ENCODE measurements around the gene TEX12. TPM values are rescaled to one million over a fixed set of nuclear protein-coding genes. Genes with fewer than 3 reads are reported as not detected.

The TEX12 gene
- total and polyA plus RNA-seq, 2 of the 4 experiments (the other 2 are of a cell fraction): 0.12 TPM; not detected in 1

- H2BK120ac ChIP-seq (ENCODE audit: low read depth, low read length): no peak overlapping the region
- no peak overlapping the region for H3K4me2 ChIP-seq (ENCODE audit: low read depth, low read length)
- in situ Hi-C loops (cut with MboI; ENCODE audit: low sequenced_read_pairs): no loop called here
- H2BK15ac ChIP-seq (ENCODE audit: low read depth, low read length): no peak overlapping the region
- no peak overlapping the region for H3K9ac ChIP-seq (ENCODE audit: low read depth, low read length)
- peaks cover 4% of the 10 kb centered on the region; the same call in 1 of the 2 replicates for H3K4me1 ChIP-seq (ENCODE audit: control insufficient read depth, insufficient read depth, low read length)
- H3K18ac ChIP-seq (ENCODE audit: low read depth, low read length): no peak overlapping the region
- WGBS, 2 experiments (ENCODE audit: extremely low coverage in 2 of 2, insufficient read length in 1 of 2): no CpG with 5 or more reads among the region's 1 CpG
- H3K27ac ChIP-seq (ENCODE audit: insufficient read depth, low read length): no peak overlapping the region
- no peaks in the 10 kb centered on the region for H3K9me3 ChIP-seq (ENCODE audit: control insufficient read depth, insufficient read depth, low read length)
- no peak overlapping the region for H3K4me3 ChIP-seq (ENCODE audit: insufficient read depth, low read depth, low read length)
- intact Hi-C loops (cut with micrococcal nuclease): loop anchor here (5.0 kb wide), 1 partner anchor 36 kb away; no protein-coding TSS in a partner anchor
- H4K5ac ChIP-seq (ENCODE audit: low read depth, low read length): no peak overlapping the region
- H3K14ac ChIP-seq (replicated peaks; ENCODE audit: low read depth, low read length): no peak overlapping the region
- H2BK20ac ChIP-seq (ENCODE audit: low read depth, low read length): no peak overlapping the region
- dilution Hi-C loops (cut with HindIII; ENCODE audit: low sequenced_read_pairs, unreplicated experiment): no loop called here
- no peaks in the 10 kb centered on the region for H3K36me3 ChIP-seq (ENCODE audit: control insufficient read depth, insufficient read depth, low read length)
- ChIA-PET CTCF (interaction anchor here (0.9 to 1.4 kb wide), 3 partner anchors 13 to 79 kb away, joined by 3 to 13 read pairs (median 4); no protein-coding TSS in a partner anchor), POLR2A (ENCODE audit: unreplicated experiment) (no interaction called here)
- H3K4ac ChIP-seq (ENCODE audit: low read depth, low read length): no peak overlapping the region
- H3K79me1 ChIP-seq (ENCODE audit: low read depth in 1 of 2, low read length in 2 of 2): no peaks in the 10 kb centered on the region
- no peak for DNase-seq
- H3K27me3 ChIP-seq (ENCODE audit: control insufficient read depth, insufficient read depth, low read length): peaks cover 3% of the 10 kb centered on the region; the same call in 1 of the 2 replicates
- no peaks in the 10 kb centered on the region for H3K9me1 ChIP-seq (ENCODE audit: insufficient read depth, low read length)
- BruUV-seq (replicated peaks): no TSS peak
- no peak overlapping the region for H3K23ac ChIP-seq (ENCODE audit: low read depth, low read length)
- no peak overlapping the region for H4K91ac ChIP-seq (ENCODE audit: insufficient read depth, low read depth, low read length)
- H4K20me1 ChIP-seq (ENCODE audit: insufficient read depth, low read length): no peaks in the 10 kb centered on the region
- H3K56ac ChIP-seq (ENCODE audit: extremely low read depth, insufficient read depth, low read length): no peak overlapping the region
- no peak for ATAC-seq (ENCODE audit: low read depth)
- no peak overlapping the region for H2AFZ ChIP-seq (replicated peaks; ENCODE audit: low read length, poor library complexity)
- no peak overlapping the region for H2BK5ac ChIP-seq (ENCODE audit: low read depth, low read length, poor library complexity, severe bottlenecking)
- no peak overlapping the region for H4K8ac ChIP-seq (ENCODE audit: low read depth in 2 of 2, low read length in 2 of 2)
- H2AK5ac ChIP-seq (ENCODE audit: low read depth, low read length): no peak overlapping the region
- TF ChIP-seq MXI1 (IDR thresholded peaks at IDR 0.05; ENCODE audit: borderline replicate concordance, low read depth, low read length) (no peak), CHD1 (IDR thresholded peaks at IDR 0.05; ENCODE audit: low read depth, low read length) (no peak), POLR2A (IDR thresholded peaks at IDR 0.05; ENCODE audit: low read depth, low read length) (no peak), USF2 (IDR thresholded peaks at IDR 0.05; ENCODE audit: low read depth, low read length) (no peak), RFX5 (IDR thresholded peaks at IDR 0.05; ENCODE audit: low read depth, low read length) (no peak), CEBPB (IDR thresholded peaks at IDR 0.05; ENCODE audit: low read depth, low read length) (no peak), CTCF (conservative IDR thresholded peaks at IDR 0.05; ENCODE audit: low read depth, low read length) (no peak), MAZ (IDR thresholded peaks at IDR 0.05; ENCODE audit: borderline replicate concordance, low read depth, low read length) (no peak), BHLHE40 (IDR thresholded peaks at IDR 0.05; ENCODE audit: low read depth, low read length) (no peak), NFE2L2 (IDR thresholded peaks at IDR 0.05; ENCODE audit: low read depth, low read length) (no peak), RAD21 (IDR thresholded peaks at IDR 0.05; ENCODE audit: low read length) (no peak), FOS (IDR thresholded peaks at IDR 0.05; ENCODE audit: low read depth, low read length) (no peak)
- H2AK9ac ChIP-seq (replicated peaks; ENCODE audit: low read depth, low read length, poor library complexity): no peak overlapping the region
Observed at GRCh38 chr11:112176077-112176476, 8.9 kb downstream of the TEX12 start.

Data from IMR-90 (cell line).